Muscle layer of colon (tissue), 2 donors: ENCODE measurements around the gene LRRC58.
"Not testable (repeated sequence)": the region's sequence is repeated elsewhere in the genome, so short reads cannot be mapped to it uniquely, and the experiment has no call there.

ENCODE experiments used
- H3K27ac ChIP-seq: one replicate; pipeline ENCODE4 v1.7.0; 2013; ENCODE audit warnings: low read depth, mild to moderate bottlenecking, low read length, moderate library complexity
- H3K27me3 ChIP-seq, 2 donors: one replicate each; pipeline ENCODE4 v1.7.0; 2013; ENCODE audit warnings: low read length in 2 of 2, mild to moderate bottlenecking in 2 of 2; ENCODE audit not compliant: insufficient read depth in 2 of 2, control insufficient read depth in 1 of 2
- H3K36me3 ChIP-seq: one replicate; pipeline ENCODE4 v1.7.0; 2013; ENCODE audit warnings: mild to moderate bottlenecking, low read length; ENCODE audit not compliant: insufficient read depth
- H3K4me1 ChIP-seq: one replicate; pipeline ENCODE4 v1.7.0; 2013; ENCODE audit warnings: mild to moderate bottlenecking, low read length; ENCODE audit not compliant: insufficient read depth
- H3K4me3 ChIP-seq, 2 donors: one replicate each; pipeline ENCODE4 v1.7.0; 2013; ENCODE audit warnings: low read length in 2 of 2, low read depth in 1 of 2, mild to moderate bottlenecking in 1 of 2, moderate library complexity in 1 of 2
- H3K9ac ChIP-seq: one replicate; pipeline ENCODE4 v1.7.0; 2013; ENCODE audit warnings: low read length
- H3K9me3 ChIP-seq: one replicate; pipeline ENCODE4 v1.7.0; 2013; ENCODE audit warnings: mild to moderate bottlenecking, low read length
- donor health status: abdominal sarcoma.
- donor health status: Adenocarcinoma of cecum.

LRRC58 gene

DNA sequence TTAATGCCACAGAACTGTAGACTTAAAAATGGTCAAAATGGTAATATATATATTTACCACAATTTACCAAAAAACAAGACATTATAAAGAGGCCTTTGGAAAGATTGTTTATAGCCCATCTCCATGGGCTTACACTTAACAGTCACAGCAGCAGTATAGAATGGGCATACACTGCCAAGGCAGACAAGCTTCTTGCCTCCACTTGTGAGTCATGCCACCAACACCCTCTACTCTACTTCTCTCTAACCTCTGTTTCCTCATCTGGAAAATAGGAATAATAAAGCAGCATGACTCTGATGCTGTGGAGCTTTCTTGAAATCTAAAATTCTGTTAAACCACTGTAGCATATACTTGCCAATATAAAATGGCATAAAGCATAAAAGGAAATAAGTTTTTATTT, 49.8 kb downstream of the LRRC58 start:
- H3K36me3 ChIP-seq, result no peaks in the 10 kb centered on the region
- H3K9me3 ChIP-seq, result no peaks in the 10 kb centered on the region
- no peak overlapping the region for H3K4me3 ChIP-seq
- H3K27me3 ChIP-seq, result no peaks in the 10 kb centered on the region
- no peaks in the 10 kb centered on the region for H3K4me1 ChIP-seq
- H3K27ac ChIP-seq, result no peak overlapping the region
- H3K9ac ChIP-seq, result no peak overlapping the region

GRCh38 chr3:120298996-120299395, 50.2 kb downstream of the LRRC58 start:
- H3K36me3 ChIP-seq, result no peaks in the 10 kb centered on the region
- no peak overlapping the region for H3K4me3 ChIP-seq
- H3K27ac ChIP-seq, result no peak overlapping the region
- no peak overlapping the region for H3K9ac ChIP-seq
- H3K27me3 ChIP-seq, result no peaks in the 10 kb centered on the region
- no peaks in the 10 kb centered on the region for H3K9me3 ChIP-seq
- H3K4me1 ChIP-seq, result no peaks in the 10 kb centered on the region

- not testable (repeated sequence) for H3K4me3 ChIP-seq, H3K9me3 ChIP-seq
Measured at GRCh38 chr3:120291552-120291951, 57.6 kb downstream of the LRRC58 start.

DNA sequence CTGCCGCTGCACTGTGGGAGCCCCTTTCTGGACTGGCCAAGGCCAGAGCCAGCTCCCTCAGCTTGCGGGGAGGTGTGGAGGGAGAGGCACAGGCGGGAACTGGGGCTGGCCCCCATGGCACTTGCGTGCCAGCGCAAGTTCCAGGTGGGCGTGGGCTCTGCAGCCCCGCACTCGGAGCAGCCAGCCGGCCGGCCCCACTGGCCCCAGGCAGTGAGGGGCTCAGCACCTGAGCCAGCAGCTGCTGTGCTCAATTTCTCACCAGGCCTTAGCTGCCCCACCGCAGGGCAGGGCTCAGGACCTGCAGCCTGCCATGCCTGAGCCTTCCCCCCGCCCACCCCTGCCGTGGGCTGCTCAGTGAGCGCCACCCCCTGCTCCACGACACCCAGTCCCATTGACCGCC, 59.5 kb downstream of the LRRC58 start:
- Histone ChIP-seq H3K9ac (no peak overlapping the region), H3K27ac (no peak overlapping the region), H3K9me3 (peaks cover 4% of the 10 kb centered on the region), H3K4me1 (no peaks in the 10 kb centered on the region), H3K27me3 (no peaks in the 10 kb centered on the region), H3K36me3 (no peaks in the 10 kb centered on the region), H3K4me3 (no peak overlapping the region)

More at GRCh38 chr3:120291552-120291951, 57.6 kb downstream of the LRRC58 start:
- not testable (repeated sequence) for H3K4me1 ChIP-seq, H3K27ac ChIP-seq, H3K9ac ChIP-seq, H3K36me3 ChIP-seq, H3K27me3 ChIP-seq

DNA sequence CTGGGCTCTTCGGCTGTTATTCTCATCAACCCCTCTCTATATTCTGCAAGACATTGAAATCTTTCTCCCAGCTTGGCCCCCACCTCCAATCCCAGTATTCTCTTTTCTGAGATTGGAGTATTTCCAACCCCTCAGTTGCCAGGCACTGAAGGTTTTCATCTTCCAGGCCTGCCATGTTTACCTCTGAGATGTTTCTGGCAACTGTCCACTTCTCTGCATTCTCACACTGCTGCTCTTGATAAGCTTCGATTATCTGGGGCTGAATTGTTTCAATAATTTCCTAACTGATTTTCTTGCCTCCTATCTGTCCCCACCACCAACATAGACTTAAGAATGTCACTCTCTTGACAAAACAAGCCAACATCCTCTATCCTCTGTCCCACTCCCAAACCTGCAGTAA, 62.7 kb downstream of the LRRC58 start:
- Histone ChIP-seq H3K36me3 (no peaks in the 10 kb centered on the region), H3K9me3 (no peaks in the 10 kb centered on the region), H3K4me1 (no peaks in the 10 kb centered on the region), H3K27ac (no peak overlapping the region), H3K9ac (no peak overlapping the region), H3K27me3 (no peaks in the 10 kb centered on the region), H3K4me3 (no peak overlapping the region)

DNA sequence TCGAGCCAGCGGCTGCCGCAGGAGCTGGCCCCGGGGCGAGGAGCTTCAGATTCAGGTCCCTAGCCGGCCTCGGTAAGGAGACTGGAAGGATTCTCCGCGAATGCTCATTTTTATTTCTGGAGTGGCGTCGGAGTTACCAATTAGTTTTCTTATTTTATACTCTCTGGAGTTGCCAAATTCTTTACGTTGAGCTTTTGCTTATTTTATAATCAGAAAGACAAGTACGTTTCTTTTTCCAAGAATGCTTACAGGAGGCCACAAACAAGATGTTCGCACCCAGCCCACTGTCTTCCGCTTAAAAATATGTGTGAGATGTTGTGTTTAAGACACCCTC, 63.7 kb downstream of the LRRC58 start:
- H3K36me3 ChIP-seq, result no peaks in the 10 kb centered on the region

DNA sequence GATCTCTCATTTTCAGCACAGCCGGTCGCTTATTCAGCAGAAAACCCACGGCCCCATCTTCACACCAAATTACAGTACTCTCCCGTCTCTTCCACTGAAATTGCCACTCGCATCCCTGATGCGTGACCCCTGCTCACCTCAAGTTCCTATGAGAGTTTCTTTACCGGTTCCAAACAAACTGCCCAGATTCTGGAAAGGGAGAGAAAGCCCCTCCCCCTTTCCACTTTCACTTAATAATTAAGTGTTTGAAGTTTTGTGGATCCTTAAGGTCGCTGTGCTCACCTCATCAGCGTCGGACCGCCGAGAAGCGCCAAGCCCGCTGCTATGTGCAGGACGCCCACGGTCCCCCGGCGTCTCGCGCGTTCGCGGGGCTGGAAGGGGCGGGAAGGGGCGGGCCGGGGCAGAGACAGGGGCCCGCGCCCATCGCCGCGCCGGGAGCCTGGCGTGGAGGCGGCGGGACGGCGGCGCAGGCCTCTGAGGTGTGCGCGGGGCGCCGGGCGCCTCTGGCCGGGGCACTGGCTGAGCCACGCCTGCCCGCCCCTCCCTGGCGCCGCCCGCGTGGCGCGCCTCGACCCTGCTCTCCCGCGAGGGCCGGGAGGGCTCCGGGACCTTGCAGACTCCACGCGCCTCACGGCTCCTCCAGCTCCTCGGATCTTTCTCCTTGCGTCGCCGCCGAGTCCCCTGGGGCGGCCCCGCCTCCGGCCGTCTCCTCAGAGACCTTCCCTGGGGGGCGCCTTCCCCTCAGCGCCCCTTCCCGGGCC, 64.2 kb downstream of the LRRC58 start, which contains the start of gene GPR156:
TSS of gene GPR156 (minus strand) at position 476 of the 761 bp plus-strand sequence. CDS start 41,124 bp downstream, outside the sequence.
- Histone ChIP-seq H3K4me3 (peak within 1 kb of the TSS; percentile 61 to 67), H3K27ac (no peak within 1 kb of the TSS), H3K27me3 (no peaks in the 10 kb centered on the region), H3K9ac (no peak within 1 kb of the TSS), H3K4me1 (no peaks in the 10 kb centered on the region), H3K9me3 (no peaks in the 10 kb centered on the region), H3K36me3 (no peaks in the 10 kb centered on the region)

More for the DNA sequence above, 63.7 kb downstream of the LRRC58 start:
- Histone ChIP-seq H3K27me3 (no peaks in the 10 kb centered on the region), H3K4me3 (peak overlapping the region; percentile 38 to 67), H3K27ac (no peak overlapping the region), H3K4me1 (no peaks in the 10 kb centered on the region), H3K9me3 (no peaks in the 10 kb centered on the region), H3K9ac (no peak overlapping the region)

- Histone ChIP-seq H3K27me3 (no peaks in the 10 kb centered on the region), H3K4me1 (no peaks in the 10 kb centered on the region), H3K9ac (no peak overlapping the region), H3K36me3 (no peaks in the 10 kb centered on the region), H3K4me3 (no peak overlapping the region), H3K9me3 (no peaks in the 10 kb centered on the region), H3K27ac (no peak overlapping the region)
Measured at GRCh38 chr3:120281261-120281660, 67.9 kb downstream of the LRRC58 start.

DNA sequence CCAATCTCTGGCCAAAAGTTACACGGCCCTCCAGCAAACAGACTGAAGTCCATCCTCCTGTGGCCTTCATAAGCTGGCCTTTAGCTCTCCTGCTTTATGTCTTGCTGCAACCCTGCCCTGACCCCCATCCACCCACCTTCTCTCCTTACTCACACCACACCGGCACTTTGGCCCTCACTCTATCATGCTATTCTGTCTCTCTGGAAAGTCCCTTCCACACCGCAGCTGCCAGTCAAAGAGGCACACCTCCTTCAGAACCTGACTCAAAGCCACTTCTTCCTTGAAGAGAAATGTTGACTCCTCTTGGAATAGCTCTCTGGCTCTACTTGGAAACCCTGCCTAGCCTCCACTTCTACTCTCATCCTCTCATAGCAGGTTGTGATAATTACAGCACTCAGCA, 68.6 kb downstream of the LRRC58 start:
- Histone ChIP-seq H3K4me1 (no peaks in the 10 kb centered on the region), H3K27ac (no peak overlapping the region), H3K9ac (no peak overlapping the region), H3K9me3 (no peaks in the 10 kb centered on the region), H3K27me3 (no peaks in the 10 kb centered on the region), H3K4me3 (no peak overlapping the region), H3K36me3 (no peaks in the 10 kb centered on the region)

DNA sequence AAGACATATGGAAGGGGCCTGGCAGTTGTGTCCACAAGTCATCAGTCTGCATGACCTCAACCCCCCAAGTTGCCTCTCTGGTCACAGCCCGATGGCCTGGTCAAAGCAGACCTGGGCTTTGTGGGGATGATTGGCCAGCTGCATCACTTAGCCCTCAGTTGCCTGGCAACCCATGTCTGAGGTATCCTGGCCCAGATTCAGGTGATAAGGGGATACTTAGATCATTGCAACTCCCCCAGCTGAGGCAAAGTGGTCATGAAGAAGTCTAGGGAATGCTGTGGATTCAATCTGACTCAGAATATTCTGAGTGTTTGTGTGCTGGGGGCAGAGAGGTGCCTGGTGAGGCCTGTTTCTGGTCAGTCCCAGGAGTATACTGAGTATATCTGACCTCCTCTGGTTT, 69.1 kb downstream of the LRRC58 start:
- H3K4me3 ChIP-seq, result no peak overlapping the region
- no peak overlapping the region for H3K27ac ChIP-seq

DNA sequence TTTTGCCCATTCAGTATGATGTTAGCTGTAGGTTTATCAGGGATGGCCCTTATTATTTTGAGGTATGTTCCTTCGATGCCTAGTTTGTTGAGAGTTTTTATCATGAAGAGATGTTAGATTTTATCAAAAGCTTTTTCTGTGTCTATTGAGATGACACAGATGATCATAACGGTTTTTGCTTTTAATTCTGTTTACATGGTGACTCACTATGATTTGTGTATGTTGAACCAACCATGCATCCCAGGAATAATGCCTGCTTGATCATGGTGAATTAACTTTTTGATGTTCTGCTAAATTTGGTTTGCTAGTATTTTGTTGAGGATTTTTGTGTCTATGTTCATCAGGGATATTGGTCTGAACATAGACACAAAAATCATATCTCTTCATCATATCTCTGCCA, 72.4 kb downstream of the LRRC58 start:
- Histone ChIP-seq H3K9ac (no peak overlapping the region), H3K9me3 (no peaks in the 10 kb centered on the region), H3K36me3 (no peaks in the 10 kb centered on the region), H3K4me1 (peaks cover 13% of the 10 kb centered on the region), H3K27me3 (no peaks in the 10 kb centered on the region), H3K27ac (no peak overlapping the region), H3K4me3 (no peak overlapping the region)

More for the DNA sequence above, 69.1 kb downstream of the LRRC58 start:
- Histone ChIP-seq H3K27me3 (no peaks in the 10 kb centered on the region), H3K36me3 (no peaks in the 10 kb centered on the region), H3K9me3 (no peaks in the 10 kb centered on the region), H3K9ac (no peak overlapping the region), H3K4me1 (peaks cover under 1% of the 10 kb centered on the region)

DNA sequence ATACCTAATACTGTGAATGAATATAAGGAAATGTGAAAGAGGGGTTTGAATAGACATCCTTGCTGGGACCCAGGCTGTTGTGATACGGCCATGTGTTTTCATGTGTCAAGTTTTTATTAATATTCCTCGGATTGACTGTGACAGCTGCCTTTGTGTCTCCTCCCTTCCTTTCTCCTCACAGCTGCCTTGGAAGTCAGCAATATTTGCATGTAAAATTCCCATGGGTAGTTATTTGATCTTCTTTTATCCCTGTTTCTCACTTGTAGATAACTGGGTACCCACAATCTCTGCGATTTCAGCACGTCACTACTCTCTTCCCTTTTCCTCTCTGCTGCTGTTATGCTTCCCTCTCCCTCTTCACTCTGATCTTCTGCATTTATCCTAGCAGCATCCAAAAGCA, 73.5 kb downstream of the LRRC58 start:
- Histone ChIP-seq H3K27ac (no peak overlapping the region), H3K4me3 (no peak overlapping the region)

More for the DNA sequence above, 73.5 kb downstream of the LRRC58 start:
- Histone ChIP-seq H3K9me3 (no peaks in the 10 kb centered on the region), H3K36me3 (no peaks in the 10 kb centered on the region), H3K9ac (no peak overlapping the region), H3K27me3 (no peaks in the 10 kb centered on the region), H3K4me1 (peaks cover 13% of the 10 kb centered on the region)
